Activated CD8-positive, alpha-beta memory T cell treated with anti-CD3 and anti-CD28 coated beads, Interleukin-2, amount 50 U/mL, for 24 hours (primary cell): ENCODE results near the gene ZSCAN29.
"Not testable (repeated sequence)": the region's sequence is repeated elsewhere in the genome, so short reads cannot be mapped to it uniquely, and the experiment has no call there.

Experiments
- DNase-seq: peaks from one replicate; pipeline ENCODE4 v3.0.0-alpha.2; 2020; ENCODE audit errors: extremely low read depth

Gene ZSCAN29

GRCh38 chr15:43370975-43371974 lies at the start of gene ZSCAN29, which contains the start of gene TUBGCP4:
ZSCAN29 (minus strand) TSS chr15:43371043; CDS start chr15:43369913, 1,130 bp downstream.
TUBGCP4 (plus strand) TSS chr15:43371101; CDS start chr15:43371355, 254 bp downstream.
- DNase-seq, result peak; percentile 44

- DNase-seq, result no peak
These were observed 49.6 kb upstream of the ZSCAN29 start for GRCh38 chr15:43420435-43420834.

GRCh38 chr15:43414196-43414595 lies 43.4 kb upstream of the ZSCAN29 start:
- DNase-seq, result no peak

GRCh38 chr15:43412096-43412495 lies 41.3 kb upstream of the ZSCAN29 start:
- DNase-seq, result no peak

GRCh38 chr15:43410572-43411214 lies 39.9 kb upstream of the ZSCAN29 start:
- no peak for DNase-seq

- DNase-seq, result no peak
These were observed 37.9 kb upstream of the ZSCAN29 start for GRCh38 chr15:43408789-43409188.

GRCh38 chr15:43406808-43407207 lies 36.0 kb upstream of the ZSCAN29 start:
- no peak for DNase-seq

GRCh38 chr15:43406189-43406588 lies 35.3 kb upstream of the ZSCAN29 start:
- no peak for DNase-seq

- no peak for DNase-seq
These were observed 33.3 kb upstream of the ZSCAN29 start for GRCh38 chr15:43404130-43404529.

- no peak for DNase-seq
These were observed 32.8 kb upstream of the ZSCAN29 start for GRCh38 chr15:43403616-43404015.

GRCh38 chr15:43402255-43402654 lies 31.4 kb upstream of the ZSCAN29 start:
- DNase-seq, result no peak

GRCh38 chr15:43393592-43393991 lies 22.7 kb upstream of the ZSCAN29 start:
- not testable (repeated sequence) for DNase-seq

GRCh38 chr15:43390723-43391122 lies 19.9 kb upstream of the ZSCAN29 start:
- no peak for DNase-seq

- no peak for DNase-seq
These were observed 12.2 kb upstream of the ZSCAN29 start for GRCh38 chr15:43383070-43383469.

- no peak for DNase-seq
These were observed 11.5 kb upstream of the ZSCAN29 start for GRCh38 chr15:43382310-43382709.

GRCh38 chr15:43378601-43379000 lies 7.8 kb upstream of the ZSCAN29 start:
- DNase-seq, result no peak

GRCh38 chr15:43376017-43376705 lies 5.3 kb upstream of the ZSCAN29 start:
- no peak for DNase-seq

GRCh38 chr15:43370310-43370974 lies 401 bp downstream of the ZSCAN29 start:
- no peak for DNase-seq

GRCh38 chr15:43361313-43361903 lies 9.4 kb downstream of the ZSCAN29 start:
- DNase-seq, result no peak

- no peak for DNase-seq
These were observed 10.0 kb downstream of the ZSCAN29 start for GRCh38 chr15:43360821-43361220.

GRCh38 chr15:43352693-43353382 lies 18.0 kb downstream of the ZSCAN29 start:
- no peak for DNase-seq
